SIG-M5 (cell line): ENCODE results near the gene ECPAS.
"Not testable (repeated sequence)": the region's sequence is repeated elsewhere in the genome, so short reads cannot be mapped to it uniquely, and the experiment has no call there.

ENCODE experiments used
- DNase-seq: peaks from one replicate; lab custom pipeline; 2025; lab: John Stamatoyannopoulos, UW

Gene ECPAS

DNA sequence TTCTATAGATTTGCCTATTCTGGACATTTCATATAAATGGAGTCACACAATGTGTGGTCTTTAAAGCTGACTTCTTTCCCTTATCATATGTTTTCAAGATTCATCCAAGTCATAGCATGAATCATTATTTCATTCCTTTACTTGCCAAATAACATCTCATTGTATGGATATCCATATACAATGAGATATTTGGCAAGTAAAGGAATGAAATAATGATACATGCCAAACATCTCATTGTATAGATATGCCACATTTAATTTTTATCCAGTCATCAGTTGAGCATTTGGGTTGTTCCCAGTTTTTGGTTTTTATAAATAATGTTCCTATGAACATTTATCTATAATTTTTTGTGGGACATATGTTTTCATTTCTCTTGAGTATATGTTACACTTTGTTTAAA lies 133.6 kb downstream of the ECPAS start:
- DNase-seq: no peak

DNA sequence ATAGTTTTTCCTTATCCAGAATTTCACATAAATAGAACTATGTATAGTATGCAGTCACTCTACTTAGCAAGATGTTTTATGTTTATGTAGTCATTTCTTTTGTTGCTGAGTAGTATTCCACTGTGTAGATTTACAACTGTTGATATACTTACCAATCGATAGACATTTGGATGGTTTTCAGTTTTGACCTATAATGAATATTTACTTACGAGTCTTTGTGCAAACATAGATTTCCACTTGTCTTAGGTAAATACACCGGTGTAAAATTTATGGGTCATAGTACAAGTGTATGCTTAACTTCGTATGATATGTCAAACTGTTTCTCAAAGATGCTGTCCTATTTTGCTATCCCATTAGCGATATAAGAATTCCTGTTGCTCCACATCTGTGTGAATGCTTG lies 134.4 kb downstream of the ECPAS start:
- DNase-seq: no peak

DNA sequence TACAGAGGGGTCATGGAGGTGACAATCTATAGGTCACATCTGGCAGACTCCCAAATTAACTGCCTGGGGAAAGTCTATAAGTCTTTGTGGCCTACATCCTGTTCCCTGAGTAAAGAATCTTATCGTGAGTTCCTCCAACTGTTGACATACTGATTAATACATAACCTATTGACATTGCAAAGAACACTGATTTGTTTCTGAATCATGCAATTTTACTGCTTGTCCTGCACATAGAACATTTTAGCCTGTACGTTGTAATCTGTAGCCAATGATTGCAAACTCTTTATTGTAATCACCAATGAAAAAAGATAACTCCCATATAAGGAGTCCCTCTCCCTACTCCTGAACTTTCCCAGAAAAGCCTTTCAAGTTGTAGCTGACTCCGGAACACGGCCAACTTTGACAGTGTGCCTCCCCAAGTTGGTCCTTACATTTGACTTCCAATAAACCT lies 135.3 kb downstream of the ECPAS start:
- no peak for DNase-seq

- DNase-seq: not testable (repeated sequence)
Measured at GRCh38 chr9:111334318-111334863, 149.8 kb downstream of the ECPAS start.

GRCh38 chr9:111330124-111330523 lies 154.1 kb downstream of the ECPAS start, which contains the start of gene OR2K2:
Gene OR2K2 (minus strand): TSS chr9:111330224. CDS start chr9:111328433, 1,791 bp downstream.
- no peak for DNase-seq

- DNase-seq: no peak
Measured at GRCh38 chr9:111320631-111321030, 163.6 kb downstream of the ECPAS start.

DNA sequence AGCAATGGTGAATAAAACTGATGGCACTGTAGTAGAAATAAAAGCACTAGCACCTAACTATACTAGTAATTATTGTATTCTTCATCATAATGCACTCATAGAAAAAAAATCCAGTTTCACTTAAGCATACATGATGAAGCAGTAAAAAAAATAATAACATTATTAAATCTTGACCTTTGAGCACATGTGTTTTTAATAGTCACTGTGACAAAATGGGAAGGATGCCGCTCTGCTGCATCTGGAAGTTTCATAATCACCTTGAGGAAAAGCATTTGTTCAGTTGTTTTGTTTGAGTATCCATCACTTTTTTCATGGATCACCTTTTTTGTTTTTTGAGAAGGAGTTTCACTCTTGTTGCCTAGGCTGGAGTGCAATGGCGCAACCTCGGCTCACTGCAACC lies 167.4 kb downstream of the ECPAS start:
- DNase-seq: no peak
